Ishikawa (cell line): ENCODE data around the gene TMEM101.

Source experiments
- CEBPB ChIP-seq: IDR thresholded peaks from 2 replicates; pipeline ENCODE4 v1.6.1; 2012
- CREB1 ChIP-seq: IDR thresholded peaks from 2 replicates; pipeline ENCODE4 v1.6.1; 2012; ENCODE audit warnings: low read depth
- EGR1 ChIP-seq: IDR thresholded peaks from 2 replicates; pipeline ENCODE4 v1.6.1; 2012
- EP300 ChIP-seq: IDR thresholded peaks from 2 replicates; pipeline ENCODE4 v1.6.1; 2012; ENCODE audit warnings: borderline replicate concordance
- FOXM1 ChIP-seq: IDR thresholded peaks from 2 replicates; pipeline ENCODE4 v1.6.1; 2012; ENCODE audit warnings: low read depth, borderline replicate concordance
- MAX ChIP-seq: IDR thresholded peaks from 2 replicates; pipeline ENCODE4 v1.6.1; 2012
- NFIC ChIP-seq: IDR thresholded peaks from 2 replicates; pipeline ENCODE4 v1.6.1; 2012
- RAD21 ChIP-seq: IDR thresholded peaks from 2 replicates; pipeline ENCODE4 v1.6.1; 2012; ENCODE audit warnings: low read depth
- REST ChIP-seq: IDR thresholded peaks from 2 replicates; pipeline ENCODE4 v1.6.1; 2012; ENCODE audit warnings: low read depth, mild to moderate bottlenecking
- TAF1 ChIP-seq: IDR thresholded peaks from 2 replicates; pipeline ENCODE4 v1.6.1; 2012; ENCODE audit warnings: low read depth, mild to moderate bottlenecking
- TCF12 ChIP-seq: IDR thresholded peaks from 2 replicates; pipeline ENCODE4 v1.6.1; 2012; ENCODE audit warnings: low read depth
- TEAD4 ChIP-seq: IDR thresholded peaks from 2 replicates; pipeline ENCODE4 v1.6.1; 2012
- USF1 ChIP-seq: IDR thresholded peaks from 2 replicates; pipeline ENCODE4 v1.6.1; 2012
- YY1 ChIP-seq: IDR thresholded peaks from 2 replicates; pipeline ENCODE4 v1.6.1; 2012; ENCODE audit warnings: low read depth
- ZBTB7A ChIP-seq: IDR thresholded peaks from 2 replicates; pipeline ENCODE4 v1.6.1; 2012; ENCODE audit warnings: low read depth

Gene TMEM101

GRCh38 chr17:43966276-43966675, 48.5 kb downstream of the TMEM101 start:
- no peak for TF ChIP-seq EP300
- TF ChIP-seq YY1: no peak
- no peak for TF ChIP-seq CEBPB
- no peak for TF ChIP-seq REST
- TF ChIP-seq ZBTB7A: no peak
- TF ChIP-seq CREB1: no peak
- TF ChIP-seq TAF1: no peak
- no peak for TF ChIP-seq TCF12
- TF ChIP-seq RAD21: no peak
- no peak for TF ChIP-seq USF1
- no peak for TF ChIP-seq TEAD4
- no peak for TF ChIP-seq EGR1
- TF ChIP-seq MAX: no peak
- TF ChIP-seq NFIC: no peak
- no peak for TF ChIP-seq FOXM1

GRCh38 chr17:43962479-43962878, 52.3 kb downstream of the TMEM101 start:
- TF ChIP-seq NFIC (no peak), REST (no peak), EGR1 (no peak), CREB1 (no peak), YY1 (no peak), EP300 (no peak), ZBTB7A (no peak), FOXM1 (no peak), TEAD4 (no peak), TAF1 (no peak), CEBPB (no peak), TCF12 (no peak), MAX (no peak)

- TF ChIP-seq EP300 (no peak), RAD21 (no peak), USF1 (0 out of 2 replicates have a peak, but pooled peaks have one; percentile 4), TCF12 (no peak)
Observed at GRCh38 chr17:43961954-43962353, 52.8 kb downstream of the TMEM101 start.

GRCh38 chr17:43961292-43961691, 53.5 kb downstream of the TMEM101 start:
- TF ChIP-seq USF1: peak; percentile 42; the same call in 1 of the 2 replicates
